Endothelial cell of umbilical vein (primary cell): ENCODE data around the gene PRKAG1.

Experiments used
- CTCF ChIP-seq, 2 donors: IDR thresholded peaks; 1 replicate in 1 of 2; 2 replicates in 1 of 2; pipeline ENCODE4 v1.5.1; 2011; ENCODE audit warnings: low read length in 2 of 2, mild to moderate bottlenecking in 2 of 2, moderate library complexity in 2 of 2, control low read depth in 1 of 2, inconsistent platforms in 1 of 2, low read depth in 1 of 2; ENCODE audit not compliant: insufficient read depth in 1 of 2; ENCODE audit errors: extremely low read depth in 1 of 2
- MYC ChIP-seq: IDR thresholded peaks from one replicate; pipeline ENCODE4 v1.6.1; 2011; ENCODE audit warnings: mild to moderate bottlenecking, low read depth, low read length
- POLR2A ChIP-seq: IDR thresholded peaks from 2 replicates; pipeline ENCODE4 v1.6.1; 2012; ENCODE audit warnings: low read depth, mild to moderate bottlenecking, control low read depth, low read length

DNA sequence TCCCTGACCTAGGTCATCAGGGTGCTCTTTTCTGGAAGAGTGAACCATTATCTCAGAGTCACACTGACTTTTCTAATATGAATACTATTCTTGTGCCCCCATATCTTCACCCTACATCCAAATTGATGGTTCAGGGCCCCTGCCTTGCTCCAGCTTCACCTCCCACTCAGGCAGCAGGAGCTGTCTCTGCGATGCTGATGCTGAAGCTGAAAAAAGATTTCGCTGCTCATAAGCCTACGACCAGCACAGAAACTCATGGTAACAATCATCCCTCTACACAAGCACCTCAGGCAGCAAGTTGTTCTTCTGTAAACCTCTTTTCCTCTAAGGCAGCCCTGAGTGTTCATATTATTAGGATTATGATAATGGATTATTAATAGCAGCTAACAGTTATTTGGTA lies 64.5 kb downstream of the PRKAG1 start:
- TF ChIP-seq MYC (no peak), CTCF (IDR thresholded peaks at IDR 0.05; ENCODE audit: extremely low read depth in 1 of 2, insufficient read depth in 1 of 2, low read depth in 1 of 2, low read length in 2 of 2) (no peak), POLR2A (no peak)
